Kidney (tissue), 14 donors: Measurements from ENCODE around the gene KLC1. TPM values are rescaled to one million over a fixed set of nuclear protein-coding genes. Genes with fewer than 3 reads are reported as not detected.

Experiments
- DNase-seq, 5 donors: peaks; one replicate each; pipeline ENCODE4 v3.0.0-alpha.2; 2013 to 2020
- FAIRE-seq: peaks from 2 replicates; lab custom pipeline; 2012; peaks lifted over from hg19 to GRCh38; lab: Jason Lieb, UNC
- H3K27ac ChIP-seq, 2 donors: one replicate each; pipeline ENCODE4 v1.7.0; 2013; ENCODE audit warnings: low read depth in 2 of 2, low read length in 2 of 2, inconsistent platforms in 1 of 2
- H3K27me3 ChIP-seq: one replicate; pipeline ENCODE4 v1.7.1; 2013; ENCODE audit warnings: low read length, inconsistent platforms; ENCODE audit not compliant: control insufficient read depth, insufficient read depth
- H3K36me3 ChIP-seq, 3 donors: one replicate each; pipeline versions ENCODE4 v1.7.0 to v1.7.1; 2013; ENCODE audit warnings: low read length in 3 of 3, control low read depth in 1 of 3, inconsistent platforms in 1 of 3; ENCODE audit not compliant: insufficient read depth in 3 of 3, control insufficient read depth in 2 of 3
- H3K4me1 ChIP-seq, 3 donors: one replicate each; pipeline versions ENCODE4 v1.7.0 to v1.7.1; 2013; ENCODE audit warnings: low read length in 3 of 3, inconsistent platforms in 1 of 3, low read depth in 1 of 3; ENCODE audit not compliant: control insufficient read depth in 2 of 3, insufficient read depth in 2 of 3
- H3K4me3 ChIP-seq, 3 donors: one replicate each; pipeline versions ENCODE4 v1.7.0 to v1.8.1; 2013; ENCODE audit warnings: low read length in 3 of 3, control low read depth in 1 of 3, inconsistent platforms in 1 of 3
- H3K9ac ChIP-seq, 3 donors: one replicate each; pipeline versions ENCODE4 v1.7.0 to v1.7.1; 2013; ENCODE audit warnings: low read length in 3 of 3, control low read depth in 1 of 3, inconsistent platforms in 1 of 3
- H3K9me3 ChIP-seq, 3 donors: one replicate each; pipeline versions ENCODE4 v1.7.0 to v1.7.1; 2013; ENCODE audit warnings: low read length in 3 of 3, control low read depth in 1 of 3, inconsistent platforms in 1 of 3; ENCODE audit not compliant: control insufficient read depth in 2 of 3, insufficient read depth in 1 of 3
- intact Hi-C: fragments of 100-400 bp; cut with DNase I; formaldehyde crosslinking; loops from one replicate; pipeline ENCODE4 v1.11.1; 2022
- polyA plus RNA-seq: library from polyadenylated mRNA; stranded (reverse); fragments of 350-450 nt; fragmentation: Illumina TruSeq; extraction: RNeasy Lipid Tissue Mini Kit (QIAGEN cat#74804); gene quantifications from one replicate; pipeline ENCODE4 v1.2.3, GENCODE V29; 2014; ENCODE audit warnings: low read depth, low replicate concordance; ENCODE audit not compliant: insufficient read depth
- total RNA-seq: library from RNA; stranded (reverse); fragmentation: NEBNext Ultra II Directional; extraction: Animal tissue kit (Norgen Biotek cat#: 25700); gene quantifications from one replicate; pipeline ENCODE4 v1.2.1, GENCODE V29; 2021
- TF ChIP-seq, protein P1 (sequence below): IDR thresholded peaks from 3 replicates; pipeline ENCODE4 v1.5.1; 2012; ENCODE audit warnings: mild to moderate bottlenecking, moderate library complexity, borderline replicate concordance; ENCODE audit not compliant: insufficient read depth; ENCODE audit errors: extremely low read depth
- donor health status: control.
- donor health status: control.
- donor health status: control.
- donor health status: control.
- donor health status: control.
- donor health status: DM: yes; HTN: yes; CAD: no.
- donor health status: Normal renal cell carcinoma (clear cell type).

KLC1 gene
- total and polyA plus RNA-seq, 2 donors from 2014 or later, result 49.8 to 152 TPM

DNA sequence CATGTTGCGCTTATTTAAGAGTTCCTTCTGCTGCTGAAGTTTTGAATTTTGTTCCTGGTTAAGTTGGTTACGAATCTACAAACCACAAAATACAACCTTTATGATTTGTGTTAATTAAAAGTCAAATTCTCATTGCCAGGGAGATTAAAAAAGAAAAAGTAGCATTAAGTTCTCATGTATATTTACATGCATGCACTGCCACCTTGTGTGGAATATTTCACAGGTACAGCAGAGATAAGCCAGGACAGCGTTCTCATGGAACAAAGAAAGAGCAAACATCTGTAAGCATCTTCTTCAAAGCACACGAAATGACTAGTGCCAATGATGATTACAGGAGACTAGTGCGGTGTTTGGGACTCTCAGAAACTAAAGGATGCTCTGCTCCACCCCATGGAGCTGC, 120.8 kb downstream of the KLC1 start:
- Histone ChIP-seq H3K27me3 (no peaks in the 10 kb centered on the region), H3K9me3 (no peaks in the 10 kb centered on the region), H3K4me3 (no peak overlapping the region), H3K36me3 (peaks cover 0 to 19% (median 13%) of the 10 kb centered on the region in 3 donors), H3K9ac (no peak overlapping the region), H3K4me1 (peaks cover 0 to 5% (median 0%) of the 10 kb centered on the region in 3 donors), H3K27ac (no peak overlapping the region)
- TF ChIP-seq, protein P1, sequence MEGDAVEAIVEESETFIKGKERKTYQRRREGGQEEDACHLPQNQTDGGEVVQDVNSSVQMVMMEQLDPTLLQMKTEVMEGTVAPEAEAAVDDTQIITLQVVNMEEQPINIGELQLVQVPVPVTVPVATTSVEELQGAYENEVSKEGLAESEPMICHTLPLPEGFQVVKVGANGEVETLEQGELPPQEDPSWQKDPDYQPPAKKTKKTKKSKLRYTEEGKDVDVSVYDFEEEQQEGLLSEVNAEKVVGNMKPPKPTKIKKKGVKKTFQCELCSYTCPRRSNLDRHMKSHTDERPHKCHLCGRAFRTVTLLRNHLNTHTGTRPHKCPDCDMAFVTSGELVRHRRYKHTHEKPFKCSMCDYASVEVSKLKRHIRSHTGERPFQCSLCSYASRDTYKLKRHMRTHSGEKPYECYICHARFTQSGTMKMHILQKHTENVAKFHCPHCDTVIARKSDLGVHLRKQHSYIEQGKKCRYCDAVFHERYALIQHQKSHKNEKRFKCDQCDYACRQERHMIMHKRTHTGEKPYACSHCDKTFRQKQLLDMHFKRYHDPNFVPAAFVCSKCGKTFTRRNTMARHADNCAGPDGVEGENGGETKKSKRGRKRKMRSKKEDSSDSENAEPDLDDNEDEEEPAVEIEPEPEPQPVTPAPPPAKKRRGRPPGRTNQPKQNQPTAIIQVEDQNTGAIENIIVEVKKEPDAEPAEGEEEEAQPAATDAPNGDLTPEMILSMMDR, result no peak
- intact Hi-C loops, result no loop called here
- DNase-seq (no peak), FAIRE-seq (no peak)

Other genes with a start within 250 kb of the KLC1 start
- 83.1 TPM for gene MARK3, start 243.8 kb upstream of the KLC1 start, total RNA-seq
- gene MARK3, start 243.8 kb upstream of the KLC1 start, polyA plus RNA-seq, result 39.8 TPM
- 539 TPM for gene CKB, start 106.4 kb upstream of the KLC1 start, total RNA-seq
- gene CKB, start 106.4 kb upstream of the KLC1 start, polyA plus RNA-seq, result 916 TPM
- 16.0 TPM for gene TRMT61A, start 100.0 kb upstream of the KLC1 start, total RNA-seq
- gene TRMT61A, start 100.0 kb upstream of the KLC1 start, polyA plus RNA-seq, result 11.9 TPM
- 64.5 TPM for gene BAG5, start 66.6 kb upstream of the KLC1 start, total RNA-seq
- 17.1 TPM for gene BAG5, start 66.6 kb upstream of the KLC1 start, polyA plus RNA-seq
- gene COA8, start 66.3 kb upstream of the KLC1 start, total RNA-seq, result 40.7 TPM
- gene COA8, start 66.3 kb upstream of the KLC1 start, polyA plus RNA-seq, result 65.1 TPM
- 6.3 TPM for gene XRCC3, start 86.2 kb downstream of the KLC1 start, total RNA-seq
- 2.8 TPM for gene XRCC3, start 86.2 kb downstream of the KLC1 start, polyA plus RNA-seq
- gene ZFYVE21, start 86.6 kb downstream of the KLC1 start, total RNA-seq, result 70.9 TPM
- gene ZFYVE21, start 86.6 kb downstream of the KLC1 start, polyA plus RNA-seq, result 67.8 TPM
- gene PPP1R13B, start 218.4 kb downstream of the KLC1 start, total RNA-seq, result 69.4 TPM
- gene PPP1R13B, start 218.4 kb downstream of the KLC1 start, polyA plus RNA-seq, result 15.1 TPM